ENCODE measurements around the gene GOLGA8N. TPM values are rescaled to one million over a fixed set of nuclear protein-coding genes. Genes with fewer than 3 reads are reported as not detected.

Gene GOLGA8N
- total RNA-seq, 1 donor from 2014 or later: 12.2 TPM

- H3K27ac Mint-ChIP-seq: no peak overlapping the region
- DNase-seq (ENCODE audit: low spot score in 2 of 2, unreplicated experiment in 2 of 2): no peak
- H3K4me3 Mint-ChIP-seq: no peak overlapping the region
- H3K9me3 Mint-ChIP-seq: no peaks in the 10 kb centered on the region
- H3K36me3 Mint-ChIP-seq: no peaks in the 10 kb centered on the region
- peaks cover 12% of the 10 kb centered on the region for H3K4me1 Mint-ChIP-seq
- TF ChIP-seq, protein P1, sequence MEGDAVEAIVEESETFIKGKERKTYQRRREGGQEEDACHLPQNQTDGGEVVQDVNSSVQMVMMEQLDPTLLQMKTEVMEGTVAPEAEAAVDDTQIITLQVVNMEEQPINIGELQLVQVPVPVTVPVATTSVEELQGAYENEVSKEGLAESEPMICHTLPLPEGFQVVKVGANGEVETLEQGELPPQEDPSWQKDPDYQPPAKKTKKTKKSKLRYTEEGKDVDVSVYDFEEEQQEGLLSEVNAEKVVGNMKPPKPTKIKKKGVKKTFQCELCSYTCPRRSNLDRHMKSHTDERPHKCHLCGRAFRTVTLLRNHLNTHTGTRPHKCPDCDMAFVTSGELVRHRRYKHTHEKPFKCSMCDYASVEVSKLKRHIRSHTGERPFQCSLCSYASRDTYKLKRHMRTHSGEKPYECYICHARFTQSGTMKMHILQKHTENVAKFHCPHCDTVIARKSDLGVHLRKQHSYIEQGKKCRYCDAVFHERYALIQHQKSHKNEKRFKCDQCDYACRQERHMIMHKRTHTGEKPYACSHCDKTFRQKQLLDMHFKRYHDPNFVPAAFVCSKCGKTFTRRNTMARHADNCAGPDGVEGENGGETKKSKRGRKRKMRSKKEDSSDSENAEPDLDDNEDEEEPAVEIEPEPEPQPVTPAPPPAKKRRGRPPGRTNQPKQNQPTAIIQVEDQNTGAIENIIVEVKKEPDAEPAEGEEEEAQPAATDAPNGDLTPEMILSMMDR (IDR thresholded peaks at IDR 0.05; ENCODE audit: unreplicated experiment): no peak
- no peaks in the 10 kb centered on the region for H3K27me3 Mint-ChIP-seq (ENCODE audit: low read depth)
Observed at GRCh38 chr15:32656091-32656490, 62.8 kb downstream of the GOLGA8N start.

DNA sequence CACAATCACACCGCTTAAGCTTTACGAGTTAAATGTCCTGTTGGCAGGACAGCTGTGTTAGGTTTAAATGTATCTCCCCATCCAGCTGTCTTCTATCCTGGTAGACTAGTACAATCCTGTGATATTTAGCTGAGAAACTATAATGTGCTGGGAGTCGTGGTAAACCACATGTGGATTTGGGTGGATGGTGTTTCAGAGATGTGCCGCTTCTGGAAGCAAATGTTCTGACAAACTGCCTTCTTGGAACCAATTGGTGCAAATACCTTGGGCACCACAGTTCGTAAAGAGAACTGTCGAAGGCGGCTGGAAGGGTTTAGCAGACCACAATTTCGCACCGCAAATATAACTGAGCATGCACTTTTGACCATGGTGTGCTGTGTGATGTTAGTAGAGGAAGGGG lies 63.2 kb downstream of the GOLGA8N start:
- TF ChIP-seq, protein P1 (IDR thresholded peaks at IDR 0.05; ENCODE audit: unreplicated experiment): no peak
- H3K27ac Mint-ChIP-seq: no peak overlapping the region
- no peaks in the 10 kb centered on the region for H3K27me3 Mint-ChIP-seq (ENCODE audit: low read depth)
- no peak for DNase-seq (ENCODE audit: low spot score in 2 of 2, unreplicated experiment in 2 of 2)
- H3K4me1 Mint-ChIP-seq: peaks cover 12% of the 10 kb centered on the region
- no peak overlapping the region for H3K4me3 Mint-ChIP-seq
- no peaks in the 10 kb centered on the region for H3K36me3 Mint-ChIP-seq
- no peaks in the 10 kb centered on the region for H3K9me3 Mint-ChIP-seq

Other genes with a start within 250 kb of the GOLGA8N start
- 0.45 to 0.95 TPM (median 0.58 TPM) in 3 replicates for gene GOLGA8K, start 190.2 kb upstream of the GOLGA8N start, total RNA-seq
- 2.9 to 5.5 TPM (median 3.9 TPM) in 3 replicates for gene GOLGA8O, start 137.8 kb upstream of the GOLGA8N start, total RNA-seq
- gene ARHGAP11A, start 22.0 kb downstream of the GOLGA8N start, total RNA-seq: 22.2 to 28.1 TPM (median 24.4 TPM) in 3 replicates
- gene SCG5, start 48.3 kb downstream of the GOLGA8N start, total RNA-seq: 53.7 to 55.4 TPM (median 54.2 TPM) in 3 replicates
- 1.3 to 2.2 TPM (median 2.1 TPM) in 3 replicates for gene GREM1, start 124.5 kb downstream of the GOLGA8N start, total RNA-seq

Measured in mesothelial cell of epicardium (in vitro differentiated cells).